Occipital lobe (tissue), 2 donors: ENCODE results near the gene RETREG2. TPM values are rescaled to one million over a fixed set of nuclear protein-coding genes. Genes with fewer than 3 reads are reported as not detected.
A peak's percentile ranks its signal among the peaks of the same experiment; 100 is the strongest.
"Not testable (repeated sequence)": the region's sequence is repeated elsewhere in the genome, so short reads cannot be mapped to it uniquely, and the experiment has no call there.

Experiments used
- DNase-seq: peaks from one replicate; lab custom pipeline; 2025; lab: John Stamatoyannopoulos, UW
- total RNA-seq: library from RNA; depleted of rRNA; stranded (reverse); fragments of >200 nt; gene quantifications from one replicate; pipeline ENCODE4 v1.2.3, GENCODE V29; 2014

The RETREG2 gene
- total RNA-seq, 1 donor from 2014 or later: 73.8 TPM

DNA sequence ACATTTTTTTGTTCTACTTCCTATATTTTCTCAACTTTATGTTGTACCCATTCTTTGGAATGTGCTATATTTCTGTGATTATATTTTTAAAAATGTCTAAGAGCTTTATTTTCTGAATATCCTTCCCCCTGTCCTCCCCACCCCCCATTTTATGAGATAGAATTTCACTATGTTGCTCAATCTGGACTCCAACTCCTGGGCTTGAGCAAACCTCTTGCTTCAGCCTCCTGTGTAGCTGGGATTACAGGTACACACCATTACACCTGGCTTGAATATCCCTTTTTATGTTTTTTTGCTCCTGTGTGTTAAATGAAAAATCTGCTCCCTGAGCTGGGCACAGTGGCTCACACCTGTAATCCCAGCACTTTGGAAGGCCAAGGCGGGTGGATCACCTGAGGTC is 19.3 kb downstream of the RETREG2 start:
- no peak for DNase-seq

DNA sequence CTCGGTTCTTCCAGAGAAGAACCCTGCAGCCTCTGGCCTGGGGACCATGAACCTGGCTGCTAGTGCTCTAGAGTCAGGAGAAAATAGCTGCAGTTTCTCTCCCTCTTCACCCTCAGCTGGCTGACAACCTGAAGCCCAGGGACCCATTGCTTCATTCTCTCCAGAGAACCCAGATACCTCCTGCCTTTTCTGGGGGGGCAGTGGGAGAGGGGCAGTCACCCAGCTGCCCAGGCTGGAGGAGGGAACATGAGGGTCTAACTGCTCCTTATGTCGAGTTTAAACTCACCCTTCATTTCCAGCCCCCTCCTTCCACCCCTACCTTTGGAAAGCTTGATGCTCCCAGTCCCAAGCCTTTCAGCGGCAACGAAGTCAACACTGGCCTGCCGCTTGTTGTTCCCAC is 20.9 kb downstream of the RETREG2 start:
- no peak for DNase-seq

DNA sequence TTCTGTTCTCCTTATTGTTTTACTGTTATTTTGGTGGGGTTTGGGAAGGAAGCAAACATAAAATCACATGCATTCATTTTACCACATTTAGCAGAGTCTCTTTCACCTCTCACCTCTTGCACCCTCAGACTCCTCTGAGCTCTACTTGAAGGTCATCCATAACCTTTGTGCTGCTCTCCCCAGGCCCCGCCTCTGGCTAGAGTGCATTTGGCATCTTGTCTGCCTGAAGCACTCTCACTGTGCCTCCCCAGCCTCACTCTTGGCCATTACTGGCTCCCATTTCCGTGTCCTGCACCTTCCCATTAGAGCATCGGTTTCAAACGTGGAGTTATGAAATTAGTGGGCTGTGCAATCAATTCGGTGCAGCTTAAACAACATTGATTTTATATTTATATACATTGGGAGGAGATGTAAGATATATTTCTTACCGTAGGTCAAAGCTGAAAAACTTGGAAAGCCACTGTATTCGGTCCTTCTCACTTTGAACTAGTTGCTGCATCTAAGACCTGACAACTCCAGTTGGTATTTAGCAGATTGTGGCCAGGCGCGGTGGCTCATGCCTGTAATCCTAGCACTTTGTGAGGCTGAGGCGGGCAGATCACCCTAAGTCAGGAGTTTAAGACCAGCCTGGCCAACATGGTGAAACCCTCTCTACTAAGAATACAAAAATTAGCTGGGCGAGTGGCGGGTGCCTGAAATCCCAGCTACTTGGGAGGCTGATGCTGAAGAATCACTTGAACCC is 21.6 kb downstream of the RETREG2 start:
- DNase-seq: no peak

DNA sequence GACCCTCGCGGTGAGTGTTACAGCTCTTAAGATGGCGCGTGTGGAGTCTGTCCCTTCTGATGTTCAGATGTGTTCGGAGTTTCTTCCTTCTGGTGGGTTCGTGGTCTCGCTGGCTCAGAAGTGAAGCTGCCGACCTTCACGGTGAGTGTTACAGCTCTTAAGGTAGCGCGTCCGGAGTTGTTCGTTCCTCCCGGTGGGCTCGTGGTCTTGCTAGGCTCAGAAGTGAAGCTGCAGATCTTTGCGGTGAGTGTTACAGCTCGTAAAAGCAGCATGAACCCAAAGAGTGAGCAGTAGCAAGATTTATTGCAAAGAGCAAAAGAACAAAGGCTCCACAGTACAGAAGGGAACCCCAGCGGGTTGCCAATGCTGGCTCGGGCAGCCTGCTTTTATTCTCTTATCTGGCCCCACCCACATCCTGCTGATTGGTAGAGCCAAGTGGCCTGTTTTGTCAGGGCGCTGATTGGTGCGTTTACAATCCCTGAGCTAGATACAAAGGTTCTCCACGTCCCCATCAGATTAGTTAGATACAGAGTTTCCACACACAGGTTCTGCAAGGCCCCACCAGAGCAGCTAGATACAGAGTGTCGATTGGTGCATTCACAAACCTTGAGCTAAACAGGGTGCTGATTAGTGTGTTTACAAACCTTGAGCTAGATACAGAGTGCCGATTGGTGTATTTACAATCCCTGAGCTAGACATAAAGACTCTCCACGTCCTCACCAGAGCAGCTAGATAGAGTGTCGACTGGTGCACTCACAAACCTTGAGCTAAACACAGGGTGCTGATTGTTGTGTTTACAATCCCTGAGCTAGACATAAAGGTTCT is 22.6 kb downstream of the RETREG2 start:
- not testable (repeated sequence) for DNase-seq

DNA sequence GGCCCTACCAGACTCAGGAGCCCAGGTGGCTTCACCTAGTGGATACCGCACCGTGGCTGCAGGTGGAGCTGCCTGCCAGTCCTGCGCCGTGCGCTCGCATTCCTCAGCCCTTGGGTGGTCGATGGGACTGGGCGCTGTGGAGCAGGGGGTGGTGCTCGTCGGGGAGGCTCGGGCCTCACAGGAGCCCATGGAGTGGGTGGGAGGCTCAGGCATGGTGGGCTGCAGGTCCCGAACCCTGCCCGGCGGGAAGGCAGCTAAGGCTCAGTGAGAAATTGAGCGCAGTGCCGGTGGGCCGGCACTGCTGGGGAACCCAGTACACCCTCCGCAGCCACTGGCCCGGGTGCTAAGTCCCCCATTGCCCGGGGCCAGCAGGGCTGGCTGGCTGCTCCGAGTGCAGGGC is 23.3 kb downstream of the RETREG2 start:
- DNase-seq: not testable (repeated sequence)

DNA sequence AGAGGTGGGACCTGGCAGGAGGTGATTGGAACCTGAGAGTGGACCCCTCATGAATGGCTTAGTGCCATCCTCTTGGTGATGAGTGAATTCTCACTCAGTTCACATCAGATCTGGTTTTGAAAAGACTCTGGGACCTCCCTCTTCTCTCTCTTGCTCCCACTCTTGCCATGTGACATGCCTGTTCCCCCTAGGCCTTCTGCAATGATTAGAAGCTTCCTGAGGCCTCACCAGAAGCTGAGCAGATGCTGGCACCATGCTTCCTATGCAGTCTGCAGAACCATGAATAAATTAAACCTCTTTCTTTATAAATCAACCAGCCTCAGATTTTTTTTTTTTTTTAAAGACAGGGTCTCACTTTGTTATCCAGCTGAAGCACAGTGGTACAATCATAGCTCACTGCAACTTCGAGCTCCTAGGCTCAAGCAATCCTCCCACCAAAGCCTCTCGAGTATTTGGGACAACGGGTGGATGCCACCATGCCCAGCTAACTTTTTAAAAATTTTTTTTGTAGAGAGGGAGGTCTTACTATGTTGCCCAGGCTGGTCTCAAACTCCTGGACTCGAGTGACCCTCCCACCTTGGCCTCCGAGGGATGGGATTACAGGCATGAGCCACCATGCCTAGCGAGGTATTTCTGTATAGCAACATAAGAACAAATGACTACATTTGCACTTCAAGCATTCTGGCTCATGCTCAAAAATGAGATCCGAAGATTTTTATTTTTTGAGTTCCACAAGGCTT is 26.5 kb downstream of the RETREG2 start:
- no peak for DNase-seq

DNA sequence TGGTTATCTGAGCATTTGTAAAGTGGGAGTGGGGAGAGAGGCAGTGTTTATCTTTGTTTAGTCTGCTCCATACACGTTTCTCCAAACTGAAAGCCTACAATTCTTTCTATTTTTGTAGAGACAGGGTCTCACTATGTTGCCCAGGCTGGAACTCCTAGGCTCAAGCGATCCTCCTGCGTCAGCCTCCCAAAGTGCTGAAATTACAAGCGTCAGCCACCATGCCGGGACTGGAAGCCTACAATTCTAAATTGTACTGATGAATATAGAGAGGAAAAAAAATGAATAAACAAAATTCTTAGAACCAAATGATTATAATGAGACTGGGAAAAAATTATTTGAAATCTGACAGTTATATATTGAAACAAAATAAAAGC is 27.1 kb downstream of the RETREG2 start:
- DNase-seq: no peak

DNA sequence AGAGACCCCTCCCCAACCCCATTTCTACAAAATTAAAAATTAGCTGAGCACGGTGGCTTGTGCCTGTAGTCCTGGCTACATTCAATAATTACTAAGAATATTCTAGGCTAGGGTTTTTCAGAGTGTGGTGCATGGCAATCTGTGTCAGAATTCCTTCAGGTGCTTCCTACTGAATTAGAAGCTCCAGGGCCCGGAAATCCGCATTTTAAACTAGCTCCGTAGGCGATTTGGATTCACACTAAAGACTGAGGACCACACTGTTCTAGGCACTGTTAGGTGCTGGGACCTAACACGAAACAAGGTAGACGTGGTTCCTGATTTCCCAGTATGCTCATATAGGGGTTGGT is 27.9 kb downstream of the RETREG2 start:
- no peak for DNase-seq

DNA sequence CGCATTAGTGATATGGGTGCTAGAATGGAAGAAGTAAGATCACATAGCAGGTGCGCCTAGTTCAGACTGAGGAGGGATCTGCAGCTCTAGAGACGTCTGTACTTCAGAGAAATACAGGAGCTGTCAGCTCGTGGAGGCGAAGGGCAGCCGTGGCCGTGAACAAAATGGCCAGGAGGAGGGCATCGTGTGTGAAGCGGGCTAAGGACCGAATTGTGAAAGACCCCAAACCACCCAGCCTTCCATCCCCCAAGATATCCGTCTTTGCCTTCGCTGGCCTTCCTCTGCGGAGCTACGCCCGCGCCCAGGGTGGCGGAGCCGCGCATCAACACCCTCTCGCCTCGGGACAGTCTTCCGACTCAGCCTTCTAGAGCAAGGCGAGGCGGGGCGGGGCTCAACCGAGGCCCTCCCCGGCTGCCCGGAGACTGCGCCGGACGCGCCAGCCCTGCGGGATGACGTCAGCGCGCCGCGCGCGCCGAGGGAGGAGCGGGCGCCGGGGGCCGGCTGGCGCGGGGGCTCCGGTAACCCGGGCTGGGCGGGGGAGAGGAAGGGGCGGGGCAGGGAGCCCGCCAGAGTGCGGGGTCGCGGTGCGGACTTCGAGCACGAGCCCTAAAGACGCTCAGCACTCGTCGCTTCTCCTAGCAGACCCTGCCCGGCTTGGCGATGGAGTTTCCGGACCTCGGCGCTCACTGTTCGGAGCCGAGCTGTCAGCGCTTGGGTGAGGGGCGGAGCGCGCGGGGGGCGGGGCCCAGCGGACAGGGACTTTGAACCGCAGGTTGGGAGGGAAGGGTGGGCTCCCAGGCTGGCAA is 28.5 kb downstream of the RETREG2 start, which contains the start of gene ZFAND2B:
Gene ZFAND2B (plus strand): TSS at position 455 of the 806 bp plus-strand sequence. CDS start 206 bp downstream, at position 661.
- DNase-seq: peak; percentile 91

DNA sequence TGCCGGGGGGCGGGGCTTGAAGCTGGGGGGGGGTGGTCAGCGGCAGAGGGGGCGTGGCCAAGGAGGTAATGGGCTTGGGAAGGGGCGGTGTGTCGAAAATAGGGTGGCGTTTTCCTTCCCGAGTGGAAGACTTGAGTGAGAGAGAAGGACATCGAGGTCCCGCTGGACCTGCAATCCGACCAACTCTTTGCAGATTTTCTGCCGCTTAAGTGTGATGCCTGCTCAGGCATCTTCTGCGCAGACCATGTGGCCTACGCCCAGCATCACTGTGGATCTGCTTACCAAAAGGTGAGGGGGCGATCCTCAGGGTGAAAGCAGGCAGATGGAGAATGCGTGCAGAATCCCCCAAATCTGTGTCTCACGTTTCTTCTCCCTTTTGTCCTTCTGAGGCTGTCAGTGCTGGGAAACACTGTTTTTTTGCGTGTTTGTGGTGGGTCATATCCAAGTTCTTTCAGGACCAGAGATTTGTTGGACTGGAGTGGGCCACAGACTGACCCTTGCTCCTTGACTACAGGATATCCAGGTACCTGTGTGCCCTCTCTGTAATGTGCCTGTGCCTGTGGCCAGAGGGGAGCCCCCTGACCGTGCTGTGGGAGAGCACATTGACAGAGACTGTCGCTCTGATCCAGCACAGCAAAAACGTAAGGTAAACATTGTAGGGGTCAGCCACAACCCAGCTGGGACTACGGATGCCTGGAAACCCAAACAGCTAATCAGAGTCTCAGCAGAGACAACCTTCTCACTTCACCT is 29.2 kb downstream of the RETREG2 start:
- DNase-seq: no peak

DNA sequence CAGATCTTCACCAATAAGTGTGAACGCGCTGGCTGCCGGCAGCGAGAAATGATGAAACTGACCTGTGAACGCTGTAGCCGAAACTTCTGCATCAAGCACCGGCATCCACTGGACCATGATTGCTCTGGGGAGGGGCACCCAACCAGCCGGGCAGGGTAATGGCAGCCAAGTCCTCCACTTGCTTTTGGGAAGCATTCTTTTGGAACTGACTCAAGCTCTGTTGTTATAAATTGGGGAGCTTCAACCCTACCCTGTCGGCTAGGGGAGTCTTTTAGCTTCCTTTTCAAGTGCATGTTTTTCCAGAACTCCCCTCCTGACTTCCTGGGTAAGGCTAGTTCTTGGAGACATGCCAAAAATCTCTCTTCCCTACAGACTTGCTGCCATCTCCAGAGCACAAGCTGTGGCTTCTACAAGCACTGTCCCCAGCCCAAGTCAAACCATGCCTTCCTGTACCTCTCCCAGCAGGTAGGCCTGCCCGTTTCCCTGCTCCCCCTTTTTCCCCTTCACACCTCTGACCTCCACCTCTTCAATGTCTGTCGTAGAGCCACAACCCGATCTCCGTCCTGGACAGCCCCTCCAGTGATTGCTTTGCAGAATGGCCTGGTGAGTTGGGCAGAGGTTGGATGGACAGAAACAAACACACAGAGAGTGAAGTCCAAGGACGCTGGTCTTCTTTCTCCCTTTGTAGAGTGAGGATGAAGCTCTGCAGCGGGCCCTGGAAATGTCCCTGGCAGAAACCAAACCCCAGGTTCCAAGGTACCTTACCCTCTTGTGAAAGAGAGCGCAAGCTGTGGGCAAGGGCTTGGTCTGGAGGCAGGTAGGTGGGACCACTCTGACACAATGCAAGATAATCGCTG is 30.0 kb downstream of the RETREG2 start:
- DNase-seq: no peak

DNA sequence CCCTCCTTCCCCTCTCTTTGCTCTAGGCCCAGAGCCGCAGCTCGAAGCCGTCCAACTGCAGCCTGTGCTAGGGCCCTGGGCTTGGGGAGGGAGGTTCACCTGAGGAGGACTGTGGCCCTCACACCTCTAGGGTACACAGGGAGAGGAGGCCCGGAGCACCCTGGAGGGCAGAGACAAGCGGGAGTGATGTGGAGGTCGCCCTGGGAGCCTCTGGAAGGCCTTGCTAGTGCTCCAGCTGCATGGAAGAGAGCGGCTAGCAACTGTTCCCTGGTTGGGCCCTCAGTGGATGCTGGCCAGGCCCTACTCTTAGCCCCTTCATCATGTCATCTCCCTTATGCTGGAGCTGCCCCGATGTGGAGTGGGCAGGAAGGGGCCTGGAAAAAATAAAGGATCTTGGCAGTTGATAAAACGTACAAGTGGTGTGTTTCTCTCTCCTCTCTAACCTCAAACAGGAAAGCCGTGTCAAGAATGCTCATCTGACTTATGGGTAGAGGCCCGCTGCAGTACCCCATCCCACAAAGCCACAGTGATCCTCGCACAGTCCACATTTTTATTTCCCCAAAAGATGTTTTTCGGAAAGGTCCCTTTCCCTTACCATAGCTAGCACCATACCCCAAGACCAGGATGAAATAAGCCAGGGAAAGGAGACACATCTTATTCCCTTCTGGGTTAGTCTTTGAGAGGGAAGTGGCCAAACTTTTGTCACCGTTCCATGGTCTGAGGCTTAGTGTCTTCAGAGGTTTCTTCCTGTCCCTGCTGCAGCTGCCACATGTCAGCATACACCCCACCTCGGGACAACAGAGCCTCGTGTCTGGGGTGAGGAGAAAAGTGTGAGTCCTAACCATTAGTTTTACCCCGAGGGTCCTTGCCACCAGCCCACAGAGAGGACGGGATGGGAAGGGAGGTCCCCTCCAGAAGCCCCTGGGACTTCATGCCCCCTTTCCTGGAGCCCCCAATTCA is 31.4 kb downstream of the RETREG2 start:
- no peak for DNase-seq

DNA sequence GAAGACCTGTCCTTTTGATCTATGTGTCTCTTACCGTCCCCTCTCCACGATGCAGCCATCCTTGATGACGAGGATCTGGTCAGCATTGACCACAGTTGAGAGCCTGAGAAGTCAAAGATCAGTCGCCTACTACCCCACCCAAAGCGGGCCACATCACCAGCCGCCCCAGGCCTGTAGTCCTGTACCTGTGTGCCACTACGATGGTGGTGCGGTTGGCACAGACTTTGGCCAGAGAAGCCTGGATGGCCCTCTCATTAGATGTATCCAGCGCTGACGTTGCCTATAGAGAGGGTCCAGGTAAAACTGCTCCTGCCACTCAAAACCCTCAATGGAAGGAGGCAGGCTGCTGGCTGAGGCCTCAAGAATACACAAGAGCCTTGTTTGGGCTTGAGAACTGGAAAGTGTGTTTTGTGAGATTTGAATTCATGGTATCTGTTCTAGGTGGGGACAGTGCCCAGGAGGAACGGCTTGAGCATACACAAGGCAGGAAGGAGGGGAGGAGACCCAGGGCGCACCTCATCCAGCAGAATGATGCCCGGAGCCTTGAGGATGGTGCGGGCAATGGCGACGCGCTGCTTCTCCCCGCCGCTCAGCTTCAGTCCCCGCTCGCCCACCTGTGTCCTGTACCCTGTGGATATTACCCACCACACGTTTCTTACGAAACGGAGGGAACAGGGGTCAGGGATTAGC is 32.3 kb downstream of the RETREG2 start:
- no peak for DNase-seq

DNA sequence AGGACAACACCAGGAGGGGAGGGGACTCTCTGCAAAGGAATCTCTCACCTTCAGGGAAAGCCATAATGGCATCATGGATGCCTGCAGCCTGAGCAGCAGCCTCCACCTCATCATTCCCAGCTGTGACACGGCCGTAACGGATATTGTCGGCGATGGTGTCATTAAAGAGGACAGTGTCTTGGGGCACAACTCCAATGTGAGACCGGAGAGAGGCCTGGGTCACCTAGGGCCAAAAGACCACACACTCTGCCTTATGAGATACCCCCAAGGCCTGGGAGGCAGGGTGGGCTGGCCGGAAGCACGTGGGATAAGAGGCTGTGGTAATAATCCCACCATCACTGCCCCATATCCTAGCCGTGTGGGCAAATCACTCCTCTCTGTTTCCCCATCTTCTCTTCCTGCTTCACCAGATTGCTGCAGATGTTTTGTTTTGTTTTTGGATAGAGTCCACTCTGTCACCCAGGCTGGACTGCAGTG is 32.8 kb downstream of the RETREG2 start:
- DNase-seq: no peak

DNA sequence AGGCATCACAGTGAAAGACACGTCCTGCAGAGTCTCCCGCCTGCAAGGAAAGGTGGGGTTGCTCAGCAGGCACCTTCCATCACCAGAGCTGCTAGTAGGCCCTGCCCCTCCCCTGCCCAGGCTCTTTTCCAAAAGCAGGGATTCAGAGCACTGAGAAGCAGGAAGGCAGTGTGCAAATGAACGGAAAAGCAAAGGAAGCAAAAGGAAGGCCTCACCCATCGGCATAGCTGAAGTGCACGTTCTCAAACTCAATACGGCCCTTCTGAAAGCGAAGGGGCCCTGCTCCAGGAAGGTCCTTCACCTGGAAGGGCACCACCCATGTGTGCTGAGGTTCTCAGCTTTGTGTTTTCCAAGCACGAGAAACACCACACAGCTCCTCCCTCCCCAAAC is 34.9 kb downstream of the RETREG2 start:
- DNase-seq: no peak

DNA sequence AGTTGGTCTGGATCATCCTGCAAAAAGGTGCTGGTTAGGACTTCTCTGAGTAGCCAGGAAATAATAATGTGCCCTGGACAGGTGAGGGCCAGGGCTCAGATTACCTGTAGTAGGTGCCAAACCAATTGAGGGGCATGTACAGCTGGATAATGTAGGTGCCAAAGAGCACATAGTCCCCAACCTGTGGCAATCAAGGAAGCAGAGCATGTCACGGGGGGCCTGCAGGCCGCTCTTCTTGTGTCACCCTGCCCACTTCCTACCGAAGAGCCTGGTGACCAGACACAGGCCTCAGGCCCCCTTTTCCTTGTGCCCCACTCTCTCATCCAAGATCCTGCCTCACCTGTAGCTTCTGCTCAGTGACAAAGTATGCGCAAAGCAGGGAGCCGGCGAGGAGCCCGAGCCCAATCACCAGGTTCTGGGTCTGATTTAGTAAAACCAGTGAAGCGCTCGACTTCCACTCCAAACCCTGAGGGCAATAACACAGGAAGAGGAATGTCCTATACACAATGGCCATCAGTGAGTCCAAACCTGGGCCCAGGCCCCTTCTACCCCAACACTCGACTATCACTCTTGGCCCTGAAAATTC is 35.5 kb downstream of the RETREG2 start:
- DNase-seq: no peak

DNA sequence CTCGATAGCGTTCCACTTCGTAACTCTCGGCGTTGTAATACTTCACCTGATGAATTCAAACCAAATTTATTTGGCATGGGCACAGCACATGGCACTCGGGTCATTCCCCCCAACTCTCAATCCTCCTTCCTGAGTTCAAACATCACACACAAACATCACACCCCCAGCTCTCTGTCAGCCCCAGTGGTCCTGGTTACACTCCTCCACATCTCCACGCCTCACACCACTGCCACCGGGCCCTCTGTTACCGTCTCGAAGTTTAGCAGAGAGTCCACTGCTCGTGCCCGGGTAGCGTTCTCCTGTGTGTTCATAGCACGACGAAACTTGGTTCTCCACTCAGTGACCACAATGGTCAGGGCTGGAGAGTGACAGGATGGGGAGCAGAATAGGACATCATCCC is 36.1 kb downstream of the RETREG2 start:
- DNase-seq: no peak
